HL-60 (cell line): ENCODE results near the gene RFTN1.

Experiments used
- DNase-seq, 2 experiments: peaks; one replicate each; pipeline ENCODE4 v3.0.0-alpha.2; 2010 to 2020; ENCODE audit warnings: low read depth in 1 of 2, low spot score in 1 of 2
- H3K27ac ChIP-seq: fragments of 250-450 bp; sonication (Bioruptor Pico); replicated peaks from 2 replicates; pipeline ENCODE4 v1.5.1; 2020; ENCODE audit warnings: mild to moderate bottlenecking, moderate library complexity
- H3K27me3 ChIP-seq: fragments of 250-450 bp; sonication (Bioruptor Pico); 2 replicates; pipeline ENCODE4 v1.5.1; 2021; ENCODE audit warnings: mild to moderate bottlenecking, moderate library complexity; ENCODE audit not compliant: insufficient read depth, poor library complexity, severe bottlenecking
- H3K4me3 ChIP-seq: replicated peaks from 2 replicates; pipeline ENCODE4 v1.5.1; 2011; ENCODE audit warnings: mild to moderate bottlenecking, control low read depth, low read length; ENCODE audit not compliant: insufficient read depth
- GABPA ChIP-seq: IDR thresholded peaks from 2 replicates; pipeline ENCODE4 v1.6.1; 2012; ENCODE audit warnings: low read depth
- POLR2AphosphoS5 ChIP-seq: IDR thresholded peaks from 2 replicates; pipeline ENCODE4 v1.6.1; 2012; ENCODE audit warnings: low read depth
- SPI1 ChIP-seq: IDR thresholded peaks from 2 replicates; pipeline ENCODE4 v1.6.1; 2012; ENCODE audit warnings: low read depth, mild to moderate bottlenecking, borderline replicate concordance
- TF ChIP-seq, protein P1 (sequence below): IDR thresholded peaks from one replicate; pipeline ENCODE4 v1.5.1; 2011; ENCODE audit warnings: low read length, control low read depth, inconsistent platforms; ENCODE audit not compliant: insufficient read depth
- TF ChIP-seq, protein P2 (sequence below): IDR thresholded peaks from 2 replicates; pipeline ENCODE4 v1.6.1; 2012; ENCODE audit warnings: low read depth; ENCODE audit not compliant: insufficient replicate concordance

RFTN1 gene

GRCh38 chr3:16364323-16364722 is 149.2 kb downstream of the RFTN1 start:
- Histone ChIP-seq H3K27ac (no peak overlapping the region), H3K27me3 (no peaks in the 10 kb centered on the region), H3K4me3 (no peak overlapping the region)
- no peak for DNase-seq
- TF ChIP-seq SPI1 (no peak), GABPA (no peak), POLR2AphosphoS5 (no peak)
- TF ChIP-seq, protein P1, sequence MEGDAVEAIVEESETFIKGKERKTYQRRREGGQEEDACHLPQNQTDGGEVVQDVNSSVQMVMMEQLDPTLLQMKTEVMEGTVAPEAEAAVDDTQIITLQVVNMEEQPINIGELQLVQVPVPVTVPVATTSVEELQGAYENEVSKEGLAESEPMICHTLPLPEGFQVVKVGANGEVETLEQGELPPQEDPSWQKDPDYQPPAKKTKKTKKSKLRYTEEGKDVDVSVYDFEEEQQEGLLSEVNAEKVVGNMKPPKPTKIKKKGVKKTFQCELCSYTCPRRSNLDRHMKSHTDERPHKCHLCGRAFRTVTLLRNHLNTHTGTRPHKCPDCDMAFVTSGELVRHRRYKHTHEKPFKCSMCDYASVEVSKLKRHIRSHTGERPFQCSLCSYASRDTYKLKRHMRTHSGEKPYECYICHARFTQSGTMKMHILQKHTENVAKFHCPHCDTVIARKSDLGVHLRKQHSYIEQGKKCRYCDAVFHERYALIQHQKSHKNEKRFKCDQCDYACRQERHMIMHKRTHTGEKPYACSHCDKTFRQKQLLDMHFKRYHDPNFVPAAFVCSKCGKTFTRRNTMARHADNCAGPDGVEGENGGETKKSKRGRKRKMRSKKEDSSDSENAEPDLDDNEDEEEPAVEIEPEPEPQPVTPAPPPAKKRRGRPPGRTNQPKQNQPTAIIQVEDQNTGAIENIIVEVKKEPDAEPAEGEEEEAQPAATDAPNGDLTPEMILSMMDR: no peak
- TF ChIP-seq, protein P2, sequence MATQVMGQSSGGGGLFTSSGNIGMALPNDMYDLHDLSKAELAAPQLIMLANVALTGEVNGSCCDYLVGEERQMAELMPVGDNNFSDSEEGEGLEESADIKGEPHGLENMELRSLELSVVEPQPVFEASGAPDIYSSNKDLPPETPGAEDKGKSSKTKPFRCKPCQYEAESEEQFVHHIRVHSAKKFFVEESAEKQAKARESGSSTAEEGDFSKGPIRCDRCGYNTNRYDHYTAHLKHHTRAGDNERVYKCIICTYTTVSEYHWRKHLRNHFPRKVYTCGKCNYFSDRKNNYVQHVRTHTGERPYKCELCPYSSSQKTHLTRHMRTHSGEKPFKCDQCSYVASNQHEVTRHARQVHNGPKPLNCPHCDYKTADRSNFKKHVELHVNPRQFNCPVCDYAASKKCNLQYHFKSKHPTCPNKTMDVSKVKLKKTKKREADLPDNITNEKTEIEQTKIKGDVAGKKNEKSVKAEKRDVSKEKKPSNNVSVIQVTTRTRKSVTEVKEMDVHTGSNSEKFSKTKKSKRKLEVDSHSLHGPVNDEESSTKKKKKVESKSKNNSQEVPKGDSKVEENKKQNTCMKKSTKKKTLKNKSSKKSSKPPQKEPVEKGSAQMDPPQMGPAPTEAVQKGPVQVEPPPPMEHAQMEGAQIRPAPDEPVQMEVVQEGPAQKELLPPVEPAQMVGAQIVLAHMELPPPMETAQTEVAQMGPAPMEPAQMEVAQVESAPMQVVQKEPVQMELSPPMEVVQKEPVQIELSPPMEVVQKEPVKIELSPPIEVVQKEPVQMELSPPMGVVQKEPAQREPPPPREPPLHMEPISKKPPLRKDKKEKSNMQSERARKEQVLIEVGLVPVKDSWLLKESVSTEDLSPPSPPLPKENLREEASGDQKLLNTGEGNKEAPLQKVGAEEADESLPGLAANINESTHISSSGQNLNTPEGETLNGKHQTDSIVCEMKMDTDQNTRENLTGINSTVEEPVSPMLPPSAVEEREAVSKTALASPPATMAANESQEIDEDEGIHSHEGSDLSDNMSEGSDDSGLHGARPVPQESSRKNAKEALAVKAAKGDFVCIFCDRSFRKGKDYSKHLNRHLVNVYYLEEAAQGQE: no peak

GRCh38 chr3:16363636-16364035 is 149.9 kb downstream of the RFTN1 start:
- TF ChIP-seq SPI1 (no peak), POLR2AphosphoS5 (no peak), GABPA (no peak)
- TF ChIP-seq, protein P1: no peak
- TF ChIP-seq, protein P2: no peak
- Histone ChIP-seq H3K27ac (no peak overlapping the region), H3K27me3 (no peaks in the 10 kb centered on the region), H3K4me3 (no peak overlapping the region)
- no peak for DNase-seq

DNA sequence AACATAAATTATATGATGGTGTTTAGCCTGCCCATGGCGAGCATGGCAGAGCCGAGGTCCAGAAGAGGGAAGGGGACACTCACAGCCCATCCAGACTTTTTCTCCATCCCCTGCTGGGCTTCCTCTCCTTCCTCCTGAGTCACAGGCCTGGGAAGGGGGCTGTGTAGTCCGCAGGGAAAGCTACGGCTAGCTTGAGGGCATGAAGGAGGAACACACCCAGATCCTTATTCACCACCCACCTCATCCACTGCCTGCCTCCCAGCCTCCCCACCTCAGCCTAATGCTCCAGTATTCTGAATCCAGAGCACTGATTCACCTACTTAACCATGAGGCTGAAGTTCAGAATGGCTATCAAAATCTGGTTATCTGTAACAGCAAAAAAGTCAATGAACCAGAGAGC is 150.7 kb downstream of the RFTN1 start:
- Histone ChIP-seq H3K4me3 (no peak overlapping the region), H3K27me3 (no peaks in the 10 kb centered on the region), H3K27ac (no peak overlapping the region)
- DNase-seq: no peak
- TF ChIP-seq POLR2AphosphoS5: no peak
- no peak for TF ChIP-seq GABPA
- TF ChIP-seq SPI1: no peak

GRCh38 chr3:16361087-16361486 is 152.4 kb downstream of the RFTN1 start:
- no peaks in the 10 kb centered on the region for H3K27me3 ChIP-seq

More at GRCh38 chr3:16361087-16361486, 152.4 kb downstream of the RFTN1 start:
- no peak for DNase-seq
- no peak overlapping the region for H3K27ac ChIP-seq
- TF ChIP-seq, protein P1: no peak
- no peak for TF ChIP-seq GABPA
- no peak for TF ChIP-seq SPI1
- TF ChIP-seq POLR2AphosphoS5: no peak
- TF ChIP-seq, protein P2: no peak
- H3K4me3 ChIP-seq: no peak overlapping the region
